Measurements from ENCODE around the gene LNX2.

DNA sequence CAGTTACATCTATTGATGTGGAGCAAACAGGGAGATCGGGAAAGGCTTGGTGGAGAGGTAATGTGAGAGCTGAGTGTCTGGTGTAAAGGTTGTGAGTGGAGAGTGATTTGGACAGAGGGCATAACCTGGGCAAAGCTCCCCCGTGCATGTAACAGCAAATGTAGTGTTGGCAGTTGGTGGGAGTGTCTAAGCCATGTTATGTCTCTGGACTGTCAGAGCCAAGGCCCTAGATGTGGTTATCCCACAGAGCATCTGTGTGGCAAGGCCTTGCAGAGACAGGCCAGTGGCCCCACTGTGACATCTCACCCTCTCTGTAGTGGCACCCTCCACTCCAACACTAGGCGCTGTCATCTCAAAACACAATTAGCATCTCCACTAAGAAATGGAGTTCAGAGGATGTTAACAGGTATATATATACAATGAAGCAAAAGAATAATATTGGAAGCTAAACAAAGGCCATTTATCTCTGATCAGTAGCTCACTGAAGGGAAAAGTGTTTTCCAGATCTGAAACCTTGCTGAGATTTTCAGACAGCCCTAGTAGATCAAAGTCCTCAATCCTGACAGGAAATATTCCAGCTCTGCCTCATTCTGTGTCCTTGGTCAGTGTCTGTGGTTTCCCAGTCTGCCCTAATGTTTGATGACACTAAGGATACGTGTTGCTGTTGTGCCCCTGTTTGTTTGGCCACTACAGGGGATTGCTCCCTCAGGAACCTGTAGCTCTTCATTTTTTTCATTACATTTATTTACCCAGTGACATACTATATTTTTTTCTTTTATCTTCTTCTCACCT lies 21.6 kb upstream of the LNX2 start:
- TF ChIP-seq, protein P1, sequence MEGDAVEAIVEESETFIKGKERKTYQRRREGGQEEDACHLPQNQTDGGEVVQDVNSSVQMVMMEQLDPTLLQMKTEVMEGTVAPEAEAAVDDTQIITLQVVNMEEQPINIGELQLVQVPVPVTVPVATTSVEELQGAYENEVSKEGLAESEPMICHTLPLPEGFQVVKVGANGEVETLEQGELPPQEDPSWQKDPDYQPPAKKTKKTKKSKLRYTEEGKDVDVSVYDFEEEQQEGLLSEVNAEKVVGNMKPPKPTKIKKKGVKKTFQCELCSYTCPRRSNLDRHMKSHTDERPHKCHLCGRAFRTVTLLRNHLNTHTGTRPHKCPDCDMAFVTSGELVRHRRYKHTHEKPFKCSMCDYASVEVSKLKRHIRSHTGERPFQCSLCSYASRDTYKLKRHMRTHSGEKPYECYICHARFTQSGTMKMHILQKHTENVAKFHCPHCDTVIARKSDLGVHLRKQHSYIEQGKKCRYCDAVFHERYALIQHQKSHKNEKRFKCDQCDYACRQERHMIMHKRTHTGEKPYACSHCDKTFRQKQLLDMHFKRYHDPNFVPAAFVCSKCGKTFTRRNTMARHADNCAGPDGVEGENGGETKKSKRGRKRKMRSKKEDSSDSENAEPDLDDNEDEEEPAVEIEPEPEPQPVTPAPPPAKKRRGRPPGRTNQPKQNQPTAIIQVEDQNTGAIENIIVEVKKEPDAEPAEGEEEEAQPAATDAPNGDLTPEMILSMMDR (IDR thresholded peaks at IDR 0.05) = no peak
- no peak for TF ChIP-seq EZH2 (IDR thresholded peaks at IDR 0.05; ENCODE audit: borderline replicate concordance, insufficient read depth, low read depth, low read length, poor library complexity, severe bottlenecking)
